Left ventricle myocardium inferior (tissue), 1 donor: ENCODE data around the gene GOLGA6L26. TPM values are rescaled to one million over a fixed set of nuclear protein-coding genes. Genes with fewer than 3 reads are reported as not detected.
A peak's percentile ranks its signal among the peaks of the same experiment; 100 is the strongest.
"Not testable (repeated sequence)": the region's sequence is repeated elsewhere in the genome, so short reads cannot be mapped to it uniquely, and the experiment has no call there.

Experiments
- DNase-seq: peaks from one replicate; pipeline ENCODE4 v3.0.0-alpha.2; 2020
- H3K27ac ChIP-seq: fragments of 200-600 bp; replicated peaks from 2 replicates; pipeline ENCODE4 v1.8.0; 2021
- H3K27me3 ChIP-seq: fragments of 200-600 bp; 2 replicates; pipeline ENCODE4 v1.8.0; 2021; ENCODE audit warnings: low read depth
- H3K36me3 ChIP-seq: fragments of 200-600 bp; 2 replicates; pipeline ENCODE4 v1.8.0; 2021
- H3K4me1 ChIP-seq: fragments of 200-600 bp; 2 replicates; pipeline ENCODE4 v1.8.0; 2021
- H3K4me3 ChIP-seq: fragments of 200-600 bp; 2 replicates; pipeline ENCODE4 v1.8.0; 2021; ENCODE audit warnings: mild to moderate bottlenecking, moderate library complexity
- H3K9me3 ChIP-seq: fragments of 200-600 bp; replicated peaks from 2 replicates; pipeline ENCODE4 v1.8.0; 2021
- intact Hi-C: fragments of 100-400 bp; cut with micrococcal nuclease; formaldehyde crosslinking; loops from one replicate; pipeline ENCODE4 v1.11.0; 2022
- long read RNA-seq: library from polyadenylated mRNA; unstranded; transcript quantifications from one replicate; pipeline ENCODE4 v2.0.0, GENCODE V29; 2021
- total RNA-seq: library from RNA; stranded (reverse); fragmentation: NEBNext Ultra II Directional; extraction: Animal tissue kit (Norgen Biotek cat#: 25700); gene quantifications from one replicate; pipeline ENCODE4 v1.2.1, GENCODE V29; 2021
- TF ChIP-seq, protein P1 (sequence below): fragments of 200-600 bp; IDR thresholded peaks from 2 replicates; pipeline ENCODE4 v1.8.0; 2021; ENCODE audit warnings: antibody characterized with exemption, mild to moderate bottlenecking, borderline replicate concordance
- donor health status: DM: no; HTN: yes; CAD: no; lungs with severe emphysema.

The GOLGA6L26 gene, protein sequence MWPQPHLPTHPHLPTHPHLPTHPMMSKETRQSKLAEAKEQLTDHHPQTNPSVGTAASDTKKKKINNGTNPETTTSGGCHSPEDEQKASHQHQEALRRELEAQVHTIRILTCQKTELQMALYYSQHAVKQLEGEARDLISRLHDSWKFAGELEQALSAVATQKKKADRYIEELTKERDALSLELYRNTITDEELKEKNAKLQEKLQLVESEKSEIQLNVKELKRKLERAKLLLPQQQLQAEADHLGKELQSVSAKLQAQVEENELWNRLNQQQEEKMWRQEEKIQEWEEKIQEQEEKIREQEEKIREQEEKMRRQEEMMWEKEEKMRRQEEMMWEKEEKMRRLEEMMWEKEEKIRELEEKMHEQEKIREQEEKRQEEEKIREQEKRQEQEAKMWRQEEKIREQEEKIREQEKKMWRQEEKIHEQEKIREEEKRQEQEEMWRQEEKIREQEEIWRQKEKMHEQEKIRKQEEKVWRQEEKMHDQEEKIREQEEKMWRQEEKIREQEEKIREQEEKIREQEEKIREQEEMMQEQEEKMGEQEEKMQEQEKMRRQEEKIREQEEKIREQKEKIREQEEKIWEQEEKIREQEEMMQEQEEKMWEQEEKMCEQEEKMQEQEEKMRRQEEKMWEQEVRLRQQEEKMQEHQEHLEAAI
- not detected for total RNA-seq
- long read RNA-seq = 0 reads

DNA sequence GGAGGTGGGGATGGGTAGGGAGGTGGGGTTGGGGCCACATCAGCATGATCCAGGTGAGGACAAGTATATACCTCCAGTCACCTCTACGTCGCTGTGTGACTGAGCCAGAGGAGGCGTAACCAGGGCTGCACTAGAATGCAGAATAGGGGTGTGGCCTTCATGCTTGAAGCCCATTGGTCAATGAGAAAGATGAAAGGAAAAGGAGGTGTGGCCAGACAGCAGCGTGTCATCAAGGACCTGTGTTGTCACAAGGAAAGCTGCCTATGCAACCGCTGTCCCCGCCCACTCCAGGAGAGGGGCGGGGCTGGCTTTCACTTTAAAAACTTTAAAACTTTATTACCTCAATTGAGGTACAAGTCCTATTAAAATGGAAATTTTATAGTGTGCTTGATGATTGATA is at the start of gene GOLGA6L26:
TSS of gene GOLGA6L26 (minus strand) at position 101 of the 400 bp plus-strand sequence. CDS start at position 40, 61 bp downstream.
- DNase-seq, H3K36me3 ChIP-seq, H3K4me1 ChIP-seq, intact Hi-C loops, H3K4me3 ChIP-seq, H3K27me3 ChIP-seq, H3K9me3 ChIP-seq, H3K27ac ChIP-seq: not testable (repeated sequence)

DNA sequence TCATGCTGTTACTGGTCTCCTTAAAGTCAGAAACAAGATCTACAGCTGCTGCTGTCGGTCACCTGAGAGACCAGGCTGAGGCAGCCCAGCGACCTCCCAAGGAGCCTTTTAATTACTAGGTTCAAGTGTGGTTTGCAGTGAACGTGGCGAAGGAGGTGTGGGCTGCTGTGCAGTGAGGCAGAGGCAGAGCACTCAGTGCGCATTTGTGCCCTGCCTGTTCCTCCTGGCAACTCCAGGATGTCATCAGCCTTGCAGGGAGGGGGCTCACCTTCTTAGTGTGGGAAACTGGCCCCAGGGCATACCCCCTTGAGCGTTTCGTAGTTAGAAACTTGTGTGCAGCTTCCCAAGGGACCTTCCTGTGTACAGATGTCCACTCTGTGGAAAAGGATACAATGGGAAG is 47.2 kb upstream of the GOLGA6L26 start:
- H3K4me1 ChIP-seq, H3K27me3 ChIP-seq, DNase-seq, H3K9me3 ChIP-seq, H3K36me3 ChIP-seq, intact Hi-C loops, H3K4me3 ChIP-seq, H3K27ac ChIP-seq: not testable (repeated sequence)

DNA sequence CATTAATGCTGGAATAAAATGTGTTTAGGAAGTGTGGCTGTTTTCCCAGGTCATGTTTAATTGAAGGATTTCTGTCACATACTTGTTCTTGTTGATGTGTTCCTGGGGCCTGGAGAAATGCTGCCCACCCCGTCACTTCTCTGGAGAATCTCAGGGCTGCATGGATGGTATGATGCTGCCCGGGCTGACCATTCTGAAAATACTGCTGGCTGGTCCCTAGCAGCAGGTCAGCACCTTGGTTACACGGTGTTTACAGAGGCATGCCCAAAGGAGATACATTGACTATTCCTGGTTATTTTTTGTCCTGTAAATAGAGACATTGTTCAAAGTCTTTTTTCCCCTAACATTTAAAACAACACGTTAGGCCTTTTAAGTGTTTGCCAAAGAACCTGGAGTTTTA is 46.7 kb upstream of the GOLGA6L26 start:
- intact Hi-C loops, H3K27ac ChIP-seq, H3K27me3 ChIP-seq, H3K36me3 ChIP-seq, H3K9me3 ChIP-seq, DNase-seq, H3K4me3 ChIP-seq, H3K4me1 ChIP-seq: not testable (repeated sequence)

DNA sequence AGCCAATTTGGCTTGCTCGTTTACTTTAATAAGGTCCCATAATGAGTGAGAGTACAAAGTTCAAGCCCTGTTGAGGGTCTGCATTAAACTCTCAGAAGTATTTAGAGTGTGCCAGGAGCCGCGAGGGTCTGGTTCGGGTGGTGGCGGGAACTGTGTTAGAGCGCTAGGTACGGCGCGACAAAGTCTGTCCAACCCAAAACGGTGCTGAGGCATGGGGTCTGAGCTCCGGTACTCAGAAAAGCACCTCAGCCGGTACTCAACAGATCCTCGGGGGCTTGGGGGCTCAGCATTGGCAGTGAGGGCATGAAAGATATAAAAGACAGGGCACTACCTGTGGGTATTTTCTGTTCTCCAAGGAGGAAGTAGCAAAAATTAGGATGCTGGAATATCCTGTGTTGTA is 45.0 kb upstream of the GOLGA6L26 start:
- H3K27me3 ChIP-seq, H3K9me3 ChIP-seq, H3K36me3 ChIP-seq, H3K27ac ChIP-seq, DNase-seq, H3K4me3 ChIP-seq, intact Hi-C loops: not testable (repeated sequence)
- peaks cover 12% of the 10 kb centered on the region for H3K4me1 ChIP-seq

DNA sequence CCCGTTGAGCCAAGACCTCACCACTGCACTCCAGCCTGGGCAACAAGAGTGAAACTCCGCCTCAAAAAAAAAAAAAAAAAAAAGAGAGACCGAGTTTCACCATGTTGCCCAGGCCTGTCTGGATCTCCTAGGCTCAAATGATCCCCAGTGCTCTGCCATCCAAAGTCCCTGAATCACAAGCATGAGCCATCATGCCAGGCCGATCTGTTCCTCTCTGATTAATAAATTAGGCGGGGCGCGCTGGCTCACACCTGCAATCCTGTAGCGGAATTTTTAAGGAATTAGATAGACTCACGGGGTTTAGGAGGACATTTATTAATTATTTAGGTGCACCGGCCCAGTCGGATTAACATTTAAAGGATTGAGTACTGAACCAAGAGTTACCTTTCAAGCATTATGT is 40.2 kb upstream of the GOLGA6L26 start:
- intact Hi-C loops, H3K27ac ChIP-seq, H3K4me3 ChIP-seq, DNase-seq, H3K9me3 ChIP-seq, H3K36me3 ChIP-seq, H3K27me3 ChIP-seq: not testable (repeated sequence)
- H3K4me1 ChIP-seq = peaks cover 23% of the 10 kb centered on the region

DNA sequence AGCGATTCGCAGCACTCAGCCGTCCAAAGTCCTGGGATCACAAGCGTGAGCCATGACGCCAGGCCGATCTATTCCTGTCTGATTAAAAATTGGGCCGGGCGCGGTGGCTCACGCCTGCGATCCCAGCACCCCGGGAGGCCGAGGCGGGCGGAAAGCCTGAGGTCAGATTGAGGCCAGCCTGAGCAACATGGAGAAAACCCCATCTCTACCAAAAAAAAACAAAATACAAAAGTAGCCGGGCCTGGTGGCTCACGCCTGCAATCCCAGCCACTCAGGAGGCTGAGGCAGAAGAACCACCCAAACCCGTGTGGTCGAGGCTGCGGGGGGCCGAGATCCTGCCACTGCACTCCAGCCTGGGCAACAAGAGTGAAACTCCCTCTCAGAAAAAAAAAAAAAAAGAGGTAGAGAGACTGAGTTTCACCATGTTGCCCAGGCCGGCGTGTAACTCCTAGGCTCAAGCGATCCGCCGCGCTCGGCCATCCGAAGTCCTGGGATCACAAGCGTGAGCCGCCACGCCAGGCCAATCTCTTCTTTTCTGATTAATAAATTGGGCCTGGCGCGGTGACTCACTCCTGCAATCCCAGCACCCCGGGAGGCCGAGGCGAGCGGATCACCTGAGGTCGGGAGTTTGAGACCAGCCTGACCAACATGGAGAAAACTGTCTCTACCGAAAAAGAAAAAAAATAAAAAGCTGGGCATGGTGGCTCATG is 39.0 kb upstream of the GOLGA6L26 start:
- H3K27me3 ChIP-seq, H3K4me3 ChIP-seq, intact Hi-C loops, H3K27ac ChIP-seq, DNase-seq, H3K9me3 ChIP-seq, H3K36me3 ChIP-seq: not testable (repeated sequence)
- H3K4me1 ChIP-seq = peaks cover 23% of the 10 kb centered on the region

DNA sequence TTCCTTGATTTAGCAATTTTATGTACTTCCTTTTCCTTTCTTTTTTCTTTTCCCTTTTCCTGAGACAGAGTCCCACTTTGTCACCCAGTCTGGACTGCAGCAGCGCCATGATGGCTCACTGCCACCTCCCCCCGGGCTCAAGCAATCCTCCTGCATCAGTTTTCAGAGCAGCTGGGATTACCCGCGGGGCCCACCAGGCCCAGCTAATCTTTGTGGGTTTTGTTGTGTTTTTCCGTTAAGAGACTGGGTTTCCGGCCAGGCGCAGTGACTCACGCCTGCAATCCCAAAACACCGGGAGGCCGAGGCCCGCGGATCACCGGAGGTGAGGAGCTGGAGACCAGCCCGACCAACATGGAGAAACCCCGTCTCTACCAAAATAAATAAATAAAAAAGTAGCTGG is 38.3 kb upstream of the GOLGA6L26 start:
- Histone ChIP-seq H3K27ac (peak overlapping the region; percentile 82), H3K9me3 (no peaks in the 10 kb centered on the region), H3K4me1 (peaks cover 23% of the 10 kb centered on the region), H3K36me3 (no peaks in the 10 kb centered on the region), H3K4me3 (no peak overlapping the region), H3K27me3 (peaks cover 4% of the 10 kb centered on the region)
- TF ChIP-seq, protein P1, sequence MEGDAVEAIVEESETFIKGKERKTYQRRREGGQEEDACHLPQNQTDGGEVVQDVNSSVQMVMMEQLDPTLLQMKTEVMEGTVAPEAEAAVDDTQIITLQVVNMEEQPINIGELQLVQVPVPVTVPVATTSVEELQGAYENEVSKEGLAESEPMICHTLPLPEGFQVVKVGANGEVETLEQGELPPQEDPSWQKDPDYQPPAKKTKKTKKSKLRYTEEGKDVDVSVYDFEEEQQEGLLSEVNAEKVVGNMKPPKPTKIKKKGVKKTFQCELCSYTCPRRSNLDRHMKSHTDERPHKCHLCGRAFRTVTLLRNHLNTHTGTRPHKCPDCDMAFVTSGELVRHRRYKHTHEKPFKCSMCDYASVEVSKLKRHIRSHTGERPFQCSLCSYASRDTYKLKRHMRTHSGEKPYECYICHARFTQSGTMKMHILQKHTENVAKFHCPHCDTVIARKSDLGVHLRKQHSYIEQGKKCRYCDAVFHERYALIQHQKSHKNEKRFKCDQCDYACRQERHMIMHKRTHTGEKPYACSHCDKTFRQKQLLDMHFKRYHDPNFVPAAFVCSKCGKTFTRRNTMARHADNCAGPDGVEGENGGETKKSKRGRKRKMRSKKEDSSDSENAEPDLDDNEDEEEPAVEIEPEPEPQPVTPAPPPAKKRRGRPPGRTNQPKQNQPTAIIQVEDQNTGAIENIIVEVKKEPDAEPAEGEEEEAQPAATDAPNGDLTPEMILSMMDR = no peak
- intact Hi-C loops = no loop called here
- no peak for DNase-seq

DNA sequence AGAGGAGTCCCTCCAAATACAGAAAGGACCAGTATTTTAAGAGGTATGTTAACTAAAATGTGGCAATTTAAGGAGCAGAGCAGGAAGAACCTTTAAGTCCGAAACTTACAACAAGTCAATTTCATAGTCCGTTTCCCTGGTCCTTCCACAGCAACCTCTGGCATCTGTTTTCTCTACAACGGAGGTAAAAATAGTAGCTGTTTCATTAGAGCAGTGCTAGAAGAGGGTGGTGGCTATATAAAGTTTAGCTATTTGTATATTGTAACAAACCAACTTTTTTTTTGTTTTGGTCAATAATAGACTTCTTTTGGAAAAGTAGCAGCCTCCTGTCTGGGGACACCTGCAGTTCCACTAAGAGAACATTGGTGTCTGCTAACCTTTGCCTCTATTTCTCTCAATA is 37.9 kb upstream of the GOLGA6L26 start:
- Histone ChIP-seq H3K27ac (peak overlapping the region; percentile 82), H3K4me1 (peaks cover 23% of the 10 kb centered on the region), H3K4me3 (peak overlapping the region; percentile 49)
- H3K27me3 ChIP-seq, intact Hi-C loops, DNase-seq, H3K36me3 ChIP-seq, H3K9me3 ChIP-seq: not testable (repeated sequence)

DNA sequence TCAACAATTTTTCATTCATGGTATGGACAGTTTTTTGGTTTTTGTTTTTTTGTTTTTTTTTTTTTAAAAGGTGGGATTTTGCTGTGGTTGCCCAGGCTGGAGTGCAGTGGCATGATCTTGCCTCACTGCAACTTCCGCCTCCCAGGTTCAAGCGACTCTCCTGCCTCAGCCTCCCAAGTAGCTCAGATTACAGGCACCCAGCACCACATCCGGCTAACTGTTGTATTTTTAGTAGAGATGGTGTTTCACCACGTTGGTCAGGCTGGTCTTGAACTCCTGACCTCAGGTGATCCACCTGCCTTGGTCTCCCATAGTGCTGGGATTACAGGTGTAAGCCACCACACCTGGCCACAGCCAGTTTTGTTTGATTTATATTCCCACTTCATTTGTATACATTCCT is 37.1 kb upstream of the GOLGA6L26 start:
- DNase-seq, H3K36me3 ChIP-seq, H3K27me3 ChIP-seq, intact Hi-C loops, H3K9me3 ChIP-seq: not testable (repeated sequence)
- H3K4me1 ChIP-seq = peaks cover 21% of the 10 kb centered on the region
- peak overlapping the region; percentile 82 for H3K27ac ChIP-seq
- peak overlapping the region; percentile 49 for H3K4me3 ChIP-seq
